ENCODE results near the gene CAMSAP2.

- TF ChIP-seq CEBPB (IDR thresholded peaks at IDR 0.05) (no peak), YY1 (IDR thresholded peaks at IDR 0.05; ENCODE audit: low read depth) (no peak)
Observed at GRCh38 chr1:200890027-200890426, 151.3 kb downstream of the CAMSAP2 start.

Measured in Ishikawa (cell line).